AG08395 (cell line): Measurements from ENCODE around the gene TSPAN3.

Experiments used
- DNase-seq: peaks from one replicate; pipeline ENCODE4 v3.0.0; 2012; ENCODE audit warnings: mixed read lengths, low spot score

The TSPAN3 gene

GRCh38 chr15:77070495-77071304 is at the start of gene TSPAN3:
Gene TSPAN3, minus strand, starts transcription at chr15:77071109. Its CDS starts 155 bp downstream, at chr15:77070954.
- DNase-seq, result peak; percentile 95

- no peak for DNase-seq
Observed at GRCh38 chr15:77120576-77120975, 49.7 kb upstream of the TSPAN3 start.

GRCh38 chr15:77119446-77119845 is 48.5 kb upstream of the TSPAN3 start:
- no peak for DNase-seq

GRCh38 chr15:77118882-77119321 is 48.0 kb upstream of the TSPAN3 start:
- peak; percentile 78 for DNase-seq

GRCh38 chr15:77115179-77115578 is 44.3 kb upstream of the TSPAN3 start:
- DNase-seq, result no peak

- DNase-seq, result peak; percentile 14
Observed at GRCh38 chr15:77112838-77113504, 42.1 kb upstream of the TSPAN3 start.

- DNase-seq, result no peak
Observed at GRCh38 chr15:77111789-77112188, 40.9 kb upstream of the TSPAN3 start.

- peak; percentile 50 for DNase-seq
Observed at GRCh38 chr15:77107531-77108355, 36.8 kb upstream of the TSPAN3 start.

GRCh38 chr15:77107068-77107467 is 36.2 kb upstream of the TSPAN3 start:
- no peak for DNase-seq

- DNase-seq, result peak; percentile 66
Observed at GRCh38 chr15:77104155-77104554, 33.2 kb upstream of the TSPAN3 start.

GRCh38 chr15:77099741-77100463 is 29.0 kb upstream of the TSPAN3 start:
- DNase-seq, result no peak

GRCh38 chr15:77098572-77098971 is 27.7 kb upstream of the TSPAN3 start:
- no peak for DNase-seq

- no peak for DNase-seq
Observed at GRCh38 chr15:77097921-77098320, 27.0 kb upstream of the TSPAN3 start.

GRCh38 chr15:77097248-77097721 is 26.4 kb upstream of the TSPAN3 start:
- no peak for DNase-seq

GRCh38 chr15:77096541-77096940 is 25.6 kb upstream of the TSPAN3 start:
- no peak for DNase-seq

- no peak for DNase-seq
Observed at GRCh38 chr15:77096138-77096537, 25.2 kb upstream of the TSPAN3 start.

GRCh38 chr15:77094397-77095030 is 23.6 kb upstream of the TSPAN3 start:
- DNase-seq, result no peak

GRCh38 chr15:77093436-77093835 is 22.5 kb upstream of the TSPAN3 start:
- DNase-seq, result no peak

GRCh38 chr15:77091097-77091496 is 20.2 kb upstream of the TSPAN3 start:
- DNase-seq, result no peak

GRCh38 chr15:77087213-77087612 is 16.3 kb upstream of the TSPAN3 start:
- no peak for DNase-seq

GRCh38 chr15:77085297-77085696 is 14.4 kb upstream of the TSPAN3 start:
- DNase-seq, result peak; percentile 71
